NCI-H1417 (cell line): ENCODE measurements around the gene SMARCA4.
A peak's percentile ranks its signal among the peaks of the same experiment; 100 is the strongest.

ENCODE experiments used
- DNase-seq, 3 experiments: peaks; one replicate each; lab custom pipeline; 2025; lab: John Stamatoyannopoulos, UW

The SMARCA4 gene

DNA sequence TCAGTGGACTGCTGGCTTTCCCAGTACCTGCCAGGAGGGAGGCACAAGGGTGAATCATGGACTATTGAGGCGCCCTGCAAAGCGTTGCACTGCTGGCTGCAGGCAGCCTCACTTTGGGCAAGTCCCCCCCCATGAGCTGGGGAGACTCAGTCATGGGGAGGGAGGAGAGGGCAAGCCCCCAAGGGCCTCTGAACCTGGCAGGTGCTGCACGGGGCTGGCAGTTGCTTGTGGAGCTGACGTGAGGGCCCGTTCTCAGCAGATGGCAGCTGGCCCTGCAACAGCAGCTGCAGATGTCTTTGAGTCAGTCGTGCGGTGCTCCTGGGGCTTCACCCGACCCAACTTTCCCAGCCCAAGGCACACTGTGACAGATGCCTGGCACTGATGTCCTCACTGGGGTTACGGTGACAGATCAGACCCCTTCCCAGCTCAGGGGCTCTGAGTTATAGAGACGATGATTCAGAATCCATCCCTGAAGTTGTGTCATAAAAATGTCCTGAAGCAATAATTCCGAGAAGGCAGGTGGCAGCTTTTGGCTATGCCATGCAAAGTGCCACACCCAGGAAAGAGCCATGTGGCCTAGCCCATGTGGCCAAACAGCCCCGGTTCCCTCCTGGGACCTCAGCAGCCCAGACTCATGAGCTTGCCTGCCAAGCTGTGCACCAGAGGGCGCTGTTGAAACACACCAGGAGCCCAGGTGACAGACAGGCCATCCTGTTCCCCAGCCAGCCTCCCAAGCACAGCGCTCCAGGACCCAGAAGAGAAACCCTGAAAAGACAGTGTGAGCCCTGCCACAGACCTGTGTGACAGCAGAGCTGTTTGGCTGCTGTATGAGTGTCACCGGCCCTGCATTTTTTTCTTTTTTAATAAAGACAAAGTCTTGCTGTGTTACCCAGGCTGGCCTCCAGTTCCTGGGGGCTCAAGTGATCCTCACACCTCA, 74.9 kb downstream of the SMARCA4 start:
- DNase-seq: peak; percentile 58 to 87 (median 74)

DNA sequence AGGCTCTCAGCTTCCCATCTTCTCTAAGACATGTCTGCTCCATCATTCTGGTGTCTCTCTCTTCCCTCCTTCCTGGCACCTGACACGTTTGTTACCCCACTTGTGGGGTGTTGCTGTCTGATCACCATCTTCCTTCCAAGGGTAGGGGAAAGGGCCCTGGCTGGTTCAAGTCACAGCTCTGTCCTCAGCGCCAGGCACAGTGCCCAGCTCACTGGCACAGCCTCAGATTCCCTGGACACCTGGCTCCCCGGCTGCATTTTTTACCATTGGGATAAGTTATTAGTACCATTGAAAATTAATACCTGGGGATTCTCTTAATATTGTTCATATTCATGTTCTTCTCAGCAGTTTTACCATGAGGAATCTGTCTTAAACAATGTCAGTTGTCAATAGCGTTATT, 77.7 kb downstream of the SMARCA4 start:
- no peak for DNase-seq

DNA sequence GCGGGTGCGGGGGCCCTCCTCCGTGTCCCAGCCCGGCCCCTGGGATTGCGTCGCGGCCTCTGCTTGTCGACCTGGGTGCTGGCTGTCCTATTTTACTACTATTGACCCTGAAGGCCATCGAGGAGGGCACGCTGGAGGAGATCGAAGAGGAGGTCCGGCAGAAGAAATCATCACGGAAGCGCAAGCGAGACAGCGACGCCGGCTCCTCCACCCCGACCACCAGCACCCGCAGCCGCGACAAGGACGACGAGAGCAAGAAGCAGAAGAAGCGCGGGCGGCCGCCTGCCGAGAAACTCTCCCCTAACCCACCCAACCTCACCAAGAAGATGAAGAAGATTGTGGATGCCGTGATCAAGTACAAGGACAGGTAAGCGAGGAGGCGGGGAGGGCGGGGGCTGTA, 80.4 kb downstream of the SMARCA4 start:
- DNase-seq: no peak

DNA sequence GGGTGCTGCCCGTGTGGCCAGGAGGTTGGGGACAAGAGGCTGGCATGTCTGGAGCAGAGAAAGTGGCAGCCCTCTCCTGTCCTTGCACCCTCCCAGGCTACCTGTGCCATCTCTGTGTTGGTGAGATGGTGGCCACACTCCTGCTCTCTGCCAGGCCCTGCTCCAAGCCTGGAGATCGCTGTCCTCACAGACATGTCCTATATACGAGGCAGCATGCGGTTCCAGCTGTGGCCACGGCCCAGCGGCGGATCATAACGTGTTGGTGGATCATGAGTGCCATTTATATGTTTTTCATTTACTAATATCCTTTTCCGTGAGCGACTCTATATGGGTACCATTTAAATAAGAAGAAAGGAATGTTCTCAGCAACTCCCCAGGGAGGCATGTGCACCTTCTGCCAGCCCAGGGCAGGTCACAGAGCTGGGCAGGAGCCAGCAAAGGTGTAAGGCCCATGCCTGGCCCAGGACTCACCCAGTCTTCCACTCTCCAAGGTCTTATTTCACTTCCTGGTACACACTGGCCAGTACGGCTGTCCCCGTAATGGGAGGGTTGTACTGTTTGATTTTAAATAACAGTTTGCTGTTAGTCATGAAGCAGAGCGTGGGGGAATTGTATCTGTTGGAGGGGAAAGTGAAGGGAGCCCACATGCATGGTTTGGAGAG, 81.3 kb downstream of the SMARCA4 start:
- no peak for DNase-seq

DNA sequence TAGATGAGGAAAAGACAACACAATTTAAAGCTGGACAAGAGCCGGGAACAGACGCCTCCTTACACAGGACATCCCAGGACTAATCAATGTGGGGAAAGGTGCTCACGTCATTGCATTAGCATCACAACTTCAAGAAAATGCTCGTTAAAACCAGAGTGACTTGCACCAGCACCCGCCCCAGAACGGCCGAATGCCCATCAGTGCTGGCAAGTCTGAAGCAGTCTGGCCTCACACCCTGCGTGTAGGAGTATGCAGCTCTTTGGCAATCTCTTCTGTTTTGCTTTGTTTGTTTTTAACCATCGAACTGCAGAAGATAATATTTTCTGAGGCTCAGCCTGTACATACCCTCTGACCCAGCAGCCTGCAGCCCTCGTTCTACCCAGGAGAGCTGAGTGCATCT, 83.6 kb downstream of the SMARCA4 start:
- no peak for DNase-seq

- DNase-seq: no peak
These were observed 84.7 kb downstream of the SMARCA4 start for GRCh38 chr19:11045536-11045935.

GRCh38 chr19:11046605-11047354, 86.0 kb downstream of the SMARCA4 start:
- DNase-seq: no peak

GRCh38 chr19:11047866-11048265, 87.0 kb downstream of the SMARCA4 start:
- DNase-seq: no peak

DNA sequence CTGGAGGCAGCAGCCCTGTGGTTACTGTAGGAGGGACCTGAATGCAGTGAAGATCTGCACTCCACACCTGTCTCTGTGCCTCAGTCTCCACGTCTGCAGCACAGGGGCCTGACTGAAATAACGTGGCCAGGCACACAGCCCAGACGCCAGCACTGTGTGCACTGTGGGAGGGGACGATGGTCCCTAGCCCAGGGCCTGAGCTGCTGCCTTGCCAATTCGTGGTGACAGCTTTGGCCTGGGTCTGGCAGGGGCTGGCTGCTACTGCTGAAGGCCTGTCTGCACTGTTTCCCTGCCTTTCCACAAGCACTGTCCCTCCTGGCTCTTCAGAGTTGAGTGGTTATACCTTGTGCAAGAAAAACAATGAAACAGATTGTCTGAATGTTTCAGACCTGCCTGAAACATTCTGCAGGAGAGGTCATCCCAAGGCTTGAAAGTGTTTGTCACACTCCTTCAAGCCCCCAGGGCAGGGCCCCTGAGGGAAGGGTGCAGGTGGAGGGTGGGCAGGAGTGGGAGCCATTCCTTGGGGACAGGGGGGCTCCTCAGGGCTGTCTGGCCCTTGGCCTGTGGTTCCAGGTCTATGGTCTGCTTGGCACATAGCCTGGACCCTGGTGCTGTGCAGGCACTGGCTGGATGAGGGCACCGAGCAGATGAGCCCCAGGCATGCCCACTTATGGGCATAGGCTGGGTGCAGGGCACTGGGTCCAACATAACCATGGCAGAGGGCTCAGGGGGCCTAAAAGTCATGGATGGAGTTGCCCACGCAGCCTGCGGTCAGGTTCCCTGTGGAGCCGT, 89.7 kb downstream of the SMARCA4 start:
- DNase-seq: no peak

DNA sequence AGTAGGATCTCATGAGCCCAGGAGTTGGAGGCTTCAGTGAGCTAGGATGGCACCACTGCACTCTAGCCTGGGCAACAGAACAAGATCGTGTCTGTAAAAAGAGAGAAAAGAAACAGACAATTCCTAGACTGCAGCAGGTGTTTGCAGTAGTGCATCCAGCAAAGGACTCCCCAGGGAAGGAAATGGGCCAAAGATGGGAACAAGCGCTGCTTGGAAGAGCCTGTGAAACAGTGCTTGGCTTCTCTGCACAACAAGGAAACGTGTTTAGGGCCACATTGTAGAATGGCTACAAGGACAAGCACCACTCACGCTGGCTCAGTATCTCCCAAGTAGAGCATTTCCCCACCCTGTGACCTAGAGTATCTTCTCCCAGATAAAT, 93.0 kb downstream of the SMARCA4 start:
- peak in 1 of 3 experiments; percentile 13 for DNase-seq

DNA sequence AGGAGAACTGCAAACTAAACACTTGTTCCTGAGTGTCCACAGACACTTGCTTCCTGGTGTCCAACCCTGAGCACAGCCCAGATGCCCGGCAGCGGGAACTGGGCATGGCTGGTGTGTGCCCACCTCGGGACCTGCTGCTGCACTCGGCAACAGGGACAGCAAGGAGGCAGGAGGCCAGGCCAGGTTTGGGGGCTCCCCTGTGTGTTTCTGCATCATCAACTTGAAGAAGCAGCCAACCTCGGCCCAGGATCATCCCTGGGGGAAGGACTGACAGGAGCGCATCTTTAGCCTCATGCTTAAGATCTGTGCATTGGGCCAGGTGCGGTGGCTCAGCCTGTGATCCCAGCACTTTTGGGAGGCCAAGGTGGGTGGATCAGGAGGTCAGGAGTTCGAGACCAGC, 93.4 kb downstream of the SMARCA4 start:
- DNase-seq: no peak

- DNase-seq: no peak
These were observed 93.8 kb downstream of the SMARCA4 start for GRCh38 chr19:11054628-11055027.

- no peak for DNase-seq
These were observed 97.6 kb downstream of the SMARCA4 start for GRCh38 chr19:11058246-11059030.

- no peak for DNase-seq
These were observed 98.9 kb downstream of the SMARCA4 start for GRCh38 chr19:11059511-11060358.

DNA sequence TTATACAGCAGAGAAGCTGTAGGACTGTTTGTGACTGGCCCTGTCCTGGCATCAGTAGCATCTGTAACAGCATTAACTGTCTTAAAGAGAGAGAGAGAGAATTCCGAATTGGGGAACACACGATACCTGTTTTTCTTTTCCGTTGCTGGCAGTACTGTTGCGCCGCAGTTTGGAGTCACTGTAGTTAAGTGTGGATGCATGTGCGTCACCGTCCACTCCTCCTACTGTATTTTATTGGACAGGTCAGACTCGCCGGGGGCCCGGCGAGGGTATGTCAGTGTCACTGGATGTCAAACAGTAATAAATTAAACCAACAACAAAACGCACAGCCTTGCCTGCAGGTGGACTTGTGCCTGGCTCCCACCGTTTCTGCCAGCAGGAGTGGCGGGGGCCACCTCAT, 101.1 kb downstream of the SMARCA4 start:
- DNase-seq: no peak

GRCh38 chr19:11063434-11063833, 102.6 kb downstream of the SMARCA4 start:
- DNase-seq: no peak

DNA sequence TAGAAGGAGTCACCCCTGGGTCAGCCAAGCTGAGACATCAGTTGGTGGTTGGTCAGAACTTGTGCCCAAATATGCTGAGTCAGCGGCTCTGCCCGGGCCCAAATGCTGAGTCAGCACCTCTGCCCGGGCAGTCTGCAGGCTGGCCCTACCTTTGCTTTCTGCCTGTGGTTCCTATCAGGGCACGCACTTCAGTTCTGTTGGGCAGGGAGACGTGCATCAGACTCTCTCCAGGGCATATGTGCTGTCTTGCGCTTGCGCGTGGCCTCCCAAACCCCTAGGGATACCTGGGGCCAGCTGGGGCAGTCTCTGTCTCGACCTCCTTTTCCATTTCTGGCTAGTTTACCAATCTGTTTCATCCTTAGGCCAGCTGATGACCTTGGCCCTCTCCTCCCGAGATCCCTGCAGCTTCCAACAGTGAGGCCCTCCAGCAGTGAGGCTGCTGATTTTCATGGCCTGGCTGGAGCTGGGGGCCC, 104.0 kb downstream of the SMARCA4 start:
- DNase-seq: peak in 1 of 3 experiments; percentile 4

DNA sequence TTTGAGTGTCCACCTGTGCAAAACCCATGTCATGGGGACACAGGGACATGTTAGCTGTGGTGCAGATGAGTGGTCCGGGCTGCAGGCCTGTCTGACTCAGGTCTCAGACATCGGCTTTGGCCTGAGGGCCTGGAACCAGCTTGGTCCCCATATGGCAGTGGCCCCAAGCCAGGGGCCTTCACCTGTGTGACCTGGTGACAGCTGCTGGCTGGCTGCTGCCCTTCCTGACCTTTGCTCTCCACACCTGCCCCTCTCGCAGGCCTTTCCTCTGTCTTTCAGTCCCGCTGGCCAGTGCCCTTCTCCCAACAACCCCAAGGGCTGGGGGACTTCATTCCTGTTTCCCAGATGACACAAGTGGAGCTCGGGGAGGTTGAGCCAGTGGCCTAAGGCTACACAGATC, 105.5 kb downstream of the SMARCA4 start:
- no peak for DNase-seq

DNA sequence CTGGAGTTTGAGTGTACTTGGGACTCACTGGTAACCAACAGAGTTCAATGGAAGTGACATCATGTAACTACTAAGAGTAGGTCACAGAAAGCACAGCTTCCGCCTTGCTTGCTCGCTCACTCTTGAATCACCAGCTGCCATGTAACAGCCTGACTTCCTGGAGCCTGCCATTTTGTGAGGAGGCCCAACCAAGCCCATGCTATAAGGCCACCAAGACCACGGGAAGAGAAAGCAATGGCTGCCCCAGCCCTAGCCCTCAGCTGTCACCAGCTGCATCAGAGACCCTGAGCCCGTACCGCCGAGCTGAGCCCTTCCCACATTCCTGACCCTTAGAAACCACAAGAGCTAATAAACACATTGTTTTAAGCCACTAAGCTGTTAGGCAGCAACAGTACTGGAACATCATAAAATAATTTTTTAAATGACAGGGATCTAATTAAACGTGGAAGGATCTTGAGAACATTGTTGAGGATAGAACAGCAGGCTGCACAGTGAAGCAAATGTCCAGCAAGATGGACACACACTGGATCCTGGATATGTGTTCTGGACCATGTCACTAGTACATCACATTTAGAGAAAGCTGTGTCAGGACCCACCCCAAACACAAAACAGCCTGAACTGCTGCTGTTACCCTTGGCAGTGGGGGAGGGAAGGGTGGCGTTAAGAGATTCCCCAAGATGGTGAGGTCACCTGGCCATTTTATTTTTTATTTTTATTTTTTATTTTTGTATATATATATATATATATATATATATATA, 106.7 kb downstream of the SMARCA4 start:
- DNase-seq: no peak
